ENCODE data around the gene XXYLT1. TPM values are rescaled to one million over a fixed set of nuclear protein-coding genes. Genes with fewer than 3 reads are reported as not detected.

Gene XXYLT1
- total and polyA plus RNA-seq, 2 of the 4 experiments (the other 2 are of a cell fraction) = 14.7 to 18.1 TPM

GRCh38 chr3:195085356-195086130 is 185.4 kb downstream of the XXYLT1 start:
- Histone ChIP-seq H4K91ac (ENCODE audit: insufficient read depth, low read depth, low read length) (no peak overlapping the region), H3K23ac (ENCODE audit: low read depth, low read length) (no peak overlapping the region), H3K9me3 (ENCODE audit: control insufficient read depth, insufficient read depth, low read length) (no peaks in the 10 kb centered on the region), H3K9ac (ENCODE audit: low read depth, low read length) (no peak overlapping the region), H2BK20ac (ENCODE audit: low read depth, low read length) (no peak overlapping the region), H4K20me1 (ENCODE audit: insufficient read depth, low read length) (peaks cover 2% of the 10 kb centered on the region; the same call in 1 of the 2 replicates), H4K8ac (ENCODE audit: low read depth in 2 of 2, low read length in 2 of 2) (no peak overlapping the region), H3K36me3 (ENCODE audit: control insufficient read depth, insufficient read depth, low read length) (no peaks in the 10 kb centered on the region), H3K4ac (ENCODE audit: low read depth, low read length) (no peak overlapping the region), H2AK9ac (replicated peaks; ENCODE audit: low read depth, low read length, poor library complexity) (no peak overlapping the region), H4K5ac (ENCODE audit: low read depth, low read length) (no peak overlapping the region), H2BK5ac (ENCODE audit: low read depth, low read length, poor library complexity, severe bottlenecking) (no peak overlapping the region), H3K4me2 (ENCODE audit: low read depth, low read length) (no peak overlapping the region), H3K27me3 (ENCODE audit: control insufficient read depth, insufficient read depth, low read length) (no peaks in the 10 kb centered on the region), H3K4me1 (ENCODE audit: control insufficient read depth, insufficient read depth, low read length) (peaks cover 13% of the 10 kb centered on the region; the same call in 1 of the 2 replicates), H2AK5ac (ENCODE audit: low read depth, low read length) (no peak overlapping the region), H3K18ac (ENCODE audit: low read depth, low read length) (no peak overlapping the region), H2BK120ac (ENCODE audit: low read depth, low read length) (no peak overlapping the region), H3K14ac (replicated peaks; ENCODE audit: low read depth, low read length) (no peak overlapping the region), H2AFZ (replicated peaks; ENCODE audit: low read length, poor library complexity) (no peak overlapping the region), H3K9me1 (ENCODE audit: insufficient read depth, low read length) (no peaks in the 10 kb centered on the region), H3K27ac (ENCODE audit: insufficient read depth, low read length) (no peak overlapping the region), H3K56ac (ENCODE audit: extremely low read depth, insufficient read depth, low read length) (no peak overlapping the region), H3K4me3 (ENCODE audit: insufficient read depth, low read depth, low read length) (no peak overlapping the region), H2BK15ac (ENCODE audit: low read depth, low read length) (no peak overlapping the region), H3K79me1 (ENCODE audit: low read depth in 1 of 2, low read length in 2 of 2) (no peaks in the 10 kb centered on the region; a peak in 1 of 4 replicates)
- no TSS peak for BruUV-seq (replicated peaks)
- no peak for DNase-seq
- CTCF ChIA-PET = no interaction called here
- no peak for TF ChIP-seq POLR2A (IDR thresholded peaks at IDR 0.05; ENCODE audit: low read depth, low read length)
- TF ChIP-seq BHLHE40 (IDR thresholded peaks at IDR 0.05; ENCODE audit: low read depth, low read length) = no peak
- POLR2A ChIA-PET (ENCODE audit: unreplicated experiment) = no interaction called here
- in situ Hi-C loops (cut with MboI; ENCODE audit: low sequenced_read_pairs) (no loop called here), dilution Hi-C loops (cut with HindIII; ENCODE audit: low sequenced_read_pairs, unreplicated experiment) (no loop called here), intact Hi-C loops (cut with micrococcal nuclease) (no loop called here)
- no peak for ATAC-seq (ENCODE audit: low read depth)
- WGBS, 2 experiments (ENCODE audit: extremely low coverage in 2 of 2, insufficient read length in 1 of 2) = 92% methylated on average over 13 of the region's 21 CpGs; no CpG with 5 or more reads in 1 of the 2 experiments

Data from IMR-90 (cell line).